Caki2 (cell line): ENCODE results near the gene CHRNB1. TPM values are rescaled to one million over a fixed set of nuclear protein-coding genes. Genes with fewer than 3 reads are reported as not detected.
"Not testable (repeated sequence)": the region's sequence is repeated elsewhere in the genome, so short reads cannot be mapped to it uniquely, and the experiment has no call there.

Experiments used
- DNase-seq: peaks from one replicate; pipeline ENCODE4 v3.0.0-alpha.2; 2015; ENCODE audit warnings: low read depth
- in situ Hi-C: cut with HindIII; loops from 2 replicates; pipeline ENCODE4 v1.10.0; 2016; ENCODE audit warnings: low sequenced_read_pairs, low pct_unique_long_range_greater_than_20kb, mixed read lengths
- total RNA-seq: library from RNA; depleted of rRNA; stranded (reverse); fragments of >200 nt; shearing (Covaris generic); gene quantifications from 2 replicates; pipeline ENCODE4 v1.2.3, GENCODE V29; 2014; ENCODE audit warnings: low replicate concordance

The CHRNB1 gene
- total RNA-seq, 1 experiment from 2014 or later: 11.0 TPM

DNA sequence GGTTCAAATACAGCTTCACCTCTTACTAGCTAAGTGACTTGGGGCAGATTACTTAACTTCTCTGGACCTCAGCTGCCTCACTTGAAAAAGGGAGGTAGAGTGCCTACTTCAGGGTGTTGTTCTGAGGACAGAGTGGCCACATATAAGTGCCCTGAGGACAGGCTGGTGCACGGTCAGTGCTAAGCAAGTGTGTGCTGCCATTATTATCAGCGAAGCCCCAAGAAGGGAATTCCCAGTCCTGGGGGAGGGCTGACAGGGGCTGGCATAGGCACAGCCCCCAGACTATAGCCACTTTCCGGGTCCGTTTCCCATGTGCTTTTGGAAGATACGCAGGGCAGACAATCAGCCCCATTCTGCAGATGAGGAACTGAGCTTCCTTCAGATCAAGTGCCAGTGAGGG, 32.1 kb downstream of the CHRNB1 start:
- in situ Hi-C loops: no loop called here

DNA sequence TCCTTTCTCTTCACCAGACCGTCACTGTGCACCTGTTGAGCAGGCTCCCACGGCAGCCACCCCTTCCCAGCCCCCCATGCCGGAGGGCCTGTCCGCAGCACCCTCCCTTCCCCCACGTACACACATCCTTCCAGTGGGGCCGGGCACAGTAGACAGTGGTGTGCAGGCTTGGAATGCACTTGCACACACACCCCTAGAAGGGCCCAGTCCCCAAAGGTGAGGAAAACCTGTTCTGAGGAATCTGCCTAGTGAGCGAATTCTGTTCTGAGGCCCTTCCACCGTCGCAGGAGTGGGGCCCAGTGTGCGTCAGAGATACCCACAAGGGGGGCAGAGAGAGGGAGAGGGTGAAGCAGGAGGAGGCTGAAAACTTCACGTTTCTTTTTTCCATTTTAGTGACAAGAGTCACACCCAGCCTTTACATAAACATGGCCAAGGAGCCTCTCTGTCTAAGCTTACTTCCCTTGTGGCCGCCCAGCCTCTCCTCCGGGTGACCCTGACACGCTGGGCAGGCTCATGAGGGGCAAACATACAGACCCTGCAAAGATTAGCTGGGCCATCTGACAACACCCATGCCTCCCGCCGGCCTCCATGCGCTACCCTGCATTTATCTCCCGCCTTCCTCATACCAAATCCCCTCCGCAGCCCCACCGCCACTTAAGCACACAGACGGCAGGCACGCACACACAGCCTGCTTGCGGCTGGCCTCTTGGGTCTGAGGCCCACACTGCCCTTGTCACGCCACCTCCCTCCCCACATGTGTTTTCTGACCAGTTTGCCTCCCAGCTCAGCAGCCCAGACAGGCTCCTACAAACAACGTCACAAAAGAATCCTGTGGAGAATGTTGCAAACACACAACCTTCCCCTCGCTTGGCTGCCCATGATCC, 32.8 kb downstream of the CHRNB1 start:
- in situ Hi-C loops: no loop called here
- no peak for DNase-seq

More for the DNA sequence above, 32.1 kb downstream of the CHRNB1 start:
- no peak for DNase-seq

DNA sequence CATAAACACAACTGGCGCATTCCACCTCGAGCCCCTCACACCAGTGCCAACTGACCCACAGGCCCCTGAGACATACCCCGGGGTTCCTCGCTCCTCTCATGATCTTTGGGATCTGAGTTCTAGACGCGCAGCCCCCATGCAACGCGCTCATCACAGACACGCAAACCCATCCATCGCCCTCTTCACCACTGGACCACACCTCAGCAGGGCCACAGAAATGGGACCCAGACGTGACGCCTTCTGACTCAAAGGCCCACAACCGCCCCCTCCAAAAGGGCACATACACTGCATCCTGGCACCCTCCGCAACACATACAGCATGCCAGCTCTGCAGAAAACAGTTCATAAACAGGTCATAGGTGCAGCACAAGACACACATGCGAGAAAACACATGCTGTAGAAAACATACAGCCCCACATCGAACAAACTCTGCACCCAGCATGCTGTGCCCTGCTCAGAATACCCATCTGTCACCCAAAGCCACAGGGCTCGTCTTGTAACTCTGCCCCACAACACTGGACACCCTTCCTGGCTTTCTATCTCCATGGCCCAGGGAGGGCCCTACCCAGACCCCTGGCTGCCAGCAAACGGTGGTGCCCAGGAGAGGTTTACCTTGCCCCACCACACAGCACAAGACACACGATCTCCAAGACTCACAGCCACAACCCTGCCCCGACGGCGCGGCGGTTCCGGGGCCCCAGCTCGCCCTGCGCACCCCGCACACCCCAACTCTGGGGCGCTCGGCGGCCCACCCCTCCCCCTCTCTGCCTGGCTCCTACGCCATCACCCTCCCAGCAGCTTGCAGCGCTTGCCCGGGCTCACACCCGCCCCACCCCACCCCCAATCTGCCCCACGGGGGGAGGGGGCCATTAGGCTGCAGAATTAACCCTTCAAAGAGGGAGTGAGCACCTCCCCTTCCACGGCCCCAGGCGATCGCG, 33.7 kb downstream of the CHRNB1 start:
- in situ Hi-C loops: no loop called here
- no peak for DNase-seq

DNA sequence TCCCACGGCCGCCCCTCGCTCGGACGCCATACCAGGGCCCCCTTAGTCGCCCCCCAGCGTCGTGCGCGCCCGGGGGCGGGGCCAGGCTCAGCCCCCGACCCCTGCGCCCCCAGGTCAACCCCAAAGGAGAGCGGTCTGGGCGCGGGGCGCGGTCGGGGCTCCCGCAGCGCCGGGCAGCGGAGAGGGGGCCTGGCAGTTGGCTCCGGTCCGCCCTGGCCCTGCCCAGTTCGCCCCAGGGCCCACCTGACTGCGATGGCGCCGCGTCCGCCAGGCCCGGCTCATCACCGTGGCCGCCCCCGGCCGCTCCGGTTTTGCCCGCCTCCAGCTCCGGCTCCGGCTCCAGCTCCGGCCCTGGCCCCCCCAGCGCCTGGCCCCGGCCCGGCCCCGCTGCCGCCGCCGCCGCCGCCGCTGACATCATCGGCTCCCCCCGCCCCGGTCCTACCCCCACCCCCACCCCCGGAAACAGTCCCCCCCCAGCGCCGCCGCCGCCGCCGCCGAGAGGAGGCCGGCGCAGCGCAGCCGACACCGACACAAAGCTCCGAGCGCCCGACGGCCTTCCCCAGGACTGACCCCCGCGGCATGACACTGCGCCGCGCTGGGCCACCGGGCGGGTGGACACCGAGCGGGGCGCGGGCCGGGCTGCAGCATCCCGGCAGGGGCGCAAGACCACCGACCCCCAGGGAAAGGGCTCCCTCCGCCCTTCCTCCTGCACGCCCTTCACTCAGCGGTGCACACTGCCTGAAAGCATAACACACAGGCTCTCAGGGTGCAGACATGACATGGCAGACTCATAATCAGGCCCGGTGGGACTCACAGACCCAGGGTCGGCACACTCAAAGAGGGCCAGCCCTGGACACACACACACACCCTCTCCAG, 34.6 kb downstream of the CHRNB1 start, which contains the start of gene ZBTB4:
TSS of gene ZBTB4 (minus strand) at position 419 of the 876 bp plus-strand sequence. CDS start 12,830 bp downstream, outside the sequence.
- DNase-seq: no peak
- in situ Hi-C loops: no loop called here

- in situ Hi-C loops: no loop called here
- peak; percentile 47 for DNase-seq
These were observed 35.2 kb downstream of the CHRNB1 start for GRCh38 chr17:7480089-7480384.

- DNase-seq, in situ Hi-C loops: not testable (repeated sequence)
These were observed 36.4 kb downstream of the CHRNB1 start, which contains the start of gene SLC35G6 for GRCh38 chr17:7481275-7481674. SLC35G6 (plus strand) TSS chr17:7481446; CDS start chr17:7481517, 71 bp downstream.

- DNase-seq, in situ Hi-C loops: not testable (repeated sequence)
These were observed 37.2 kb downstream of the CHRNB1 start for GRCh38 chr17:7481842-7482741.

DNA sequence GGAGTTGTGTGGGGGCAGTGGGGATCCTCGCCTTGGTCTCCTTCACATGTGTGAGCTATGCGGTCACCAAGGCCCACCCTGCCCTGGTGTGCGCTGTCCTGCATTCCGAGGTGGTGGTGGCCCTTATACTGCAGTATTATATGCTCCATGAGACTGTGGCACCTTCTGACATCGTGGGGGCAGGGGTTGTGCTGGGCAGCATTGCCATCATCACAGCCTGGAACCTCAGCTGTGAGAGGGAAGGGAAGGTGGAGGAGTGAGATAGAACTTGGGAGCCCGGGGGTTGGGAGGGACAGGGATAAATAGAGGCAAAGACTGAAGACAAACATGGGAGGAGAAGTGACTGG, 37.9 kb downstream of the CHRNB1 start:
- in situ Hi-C loops, DNase-seq: not testable (repeated sequence)

DNA sequence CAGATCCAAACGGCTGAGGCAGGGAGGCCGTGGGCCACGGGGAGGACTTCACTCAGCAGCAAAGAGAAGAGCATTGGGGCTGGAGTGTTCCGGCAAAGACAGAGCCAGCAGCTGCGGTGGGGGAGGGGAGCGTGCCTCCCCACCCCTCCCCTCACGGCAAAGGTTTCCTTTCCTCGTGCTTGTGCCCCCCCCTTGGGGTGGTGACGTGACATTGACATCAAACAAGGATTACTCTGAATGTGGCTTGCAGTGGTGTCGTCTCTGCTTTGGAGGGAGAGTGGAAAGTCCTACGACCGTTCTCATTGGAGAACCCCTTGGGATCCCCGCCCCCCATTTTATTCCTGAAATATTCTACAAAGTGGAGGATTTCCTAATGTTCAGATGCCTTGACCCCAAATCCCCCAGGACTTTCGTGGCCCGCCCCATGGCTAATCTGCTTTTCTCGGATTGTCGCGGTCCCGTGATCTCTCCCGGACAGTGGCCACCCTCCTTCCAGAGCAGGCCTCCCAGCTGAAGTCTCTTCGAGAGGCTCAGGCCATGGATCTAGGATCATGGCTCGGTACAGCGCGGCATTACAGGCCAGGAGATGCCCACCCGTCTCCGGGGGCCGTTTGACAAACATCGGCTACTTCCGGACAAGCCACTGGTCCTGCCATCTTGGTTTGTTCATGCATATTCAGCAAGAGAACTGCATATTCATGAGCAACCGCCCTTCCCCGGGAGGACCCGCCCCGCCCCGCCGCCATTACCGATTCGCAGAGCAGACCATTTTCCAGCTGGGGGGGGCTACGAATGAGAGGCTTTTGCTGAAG, 38.6 kb downstream of the CHRNB1 start:
- in situ Hi-C loops: no loop called here
- peak; percentile 90 for DNase-seq

- in situ Hi-C loops: no loop called here
- peak; percentile 98 for DNase-seq
These were observed 39.4 kb downstream of the CHRNB1 start, which contains the start of gene POLR2A for GRCh38 chr17:7484067-7484918. POLR2A (plus strand) TSS chr17:7484366.

DNA sequence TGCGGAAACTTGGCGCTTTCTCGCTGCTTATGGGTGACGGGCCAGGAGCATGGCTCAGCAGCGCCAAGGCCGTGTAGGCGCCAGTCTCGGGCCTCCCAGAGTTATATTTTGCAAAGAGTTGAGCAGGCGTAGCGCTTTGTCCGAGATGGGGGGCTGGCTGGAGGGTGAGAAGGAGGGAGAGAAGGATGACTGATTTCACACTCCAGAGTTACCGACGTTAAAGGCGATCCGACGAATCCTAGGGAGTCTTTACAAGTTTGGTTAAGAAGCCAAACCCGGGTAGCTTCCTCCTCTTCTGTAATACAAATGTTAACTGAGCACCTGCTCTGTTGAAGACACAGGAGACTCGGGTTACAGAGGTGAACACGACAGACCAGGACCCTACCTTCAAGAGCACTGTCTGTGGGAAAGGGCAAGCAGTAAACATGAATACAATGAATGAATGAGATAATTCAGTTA, 40.1 kb downstream of the CHRNB1 start:
- DNase-seq: no peak
- in situ Hi-C loops: no loop called here

DNA sequence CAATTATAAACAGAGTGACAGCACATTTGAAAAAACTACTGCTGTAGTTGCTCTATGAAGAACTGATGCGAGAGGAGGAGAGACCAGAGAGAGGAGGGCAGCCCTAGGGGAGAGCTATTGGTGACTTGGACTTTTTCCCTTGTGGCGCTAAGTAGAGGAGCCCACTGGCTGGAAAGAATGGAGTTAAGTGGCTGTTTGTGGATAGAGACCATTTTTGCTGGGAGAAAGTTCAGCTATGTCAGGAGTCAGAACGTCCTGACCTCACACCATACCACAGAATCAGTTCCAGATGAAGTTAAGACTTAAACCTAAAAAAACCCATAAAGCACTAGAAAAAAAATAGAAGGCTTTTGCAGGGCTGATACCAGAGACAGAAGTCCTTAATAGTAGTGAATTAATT, 41.3 kb downstream of the CHRNB1 start:
- no peak for DNase-seq

DNA sequence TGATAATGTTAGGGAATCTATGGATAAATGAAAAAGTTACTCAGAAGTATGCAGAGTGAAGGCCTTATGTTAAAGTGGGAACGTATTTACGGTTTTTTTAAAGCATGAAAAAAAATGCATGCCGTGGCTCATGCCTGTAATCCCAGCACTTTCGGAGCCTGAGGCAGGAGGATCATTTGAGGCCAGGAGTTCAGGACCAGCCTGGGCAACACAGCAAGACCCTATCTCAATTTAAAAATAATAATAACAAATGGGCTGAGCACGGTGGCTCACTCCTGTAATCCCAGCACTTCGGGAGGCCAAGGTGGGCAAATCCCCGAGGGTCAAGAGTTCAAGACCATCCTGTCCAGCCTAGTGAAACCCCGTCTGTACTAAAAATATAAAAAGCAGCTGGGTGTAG, 45.3 kb downstream of the CHRNB1 start:
- no peak for DNase-seq
- in situ Hi-C loops: no loop called here

More for the DNA sequence above, 41.3 kb downstream of the CHRNB1 start:
- in situ Hi-C loops: no loop called here

DNA sequence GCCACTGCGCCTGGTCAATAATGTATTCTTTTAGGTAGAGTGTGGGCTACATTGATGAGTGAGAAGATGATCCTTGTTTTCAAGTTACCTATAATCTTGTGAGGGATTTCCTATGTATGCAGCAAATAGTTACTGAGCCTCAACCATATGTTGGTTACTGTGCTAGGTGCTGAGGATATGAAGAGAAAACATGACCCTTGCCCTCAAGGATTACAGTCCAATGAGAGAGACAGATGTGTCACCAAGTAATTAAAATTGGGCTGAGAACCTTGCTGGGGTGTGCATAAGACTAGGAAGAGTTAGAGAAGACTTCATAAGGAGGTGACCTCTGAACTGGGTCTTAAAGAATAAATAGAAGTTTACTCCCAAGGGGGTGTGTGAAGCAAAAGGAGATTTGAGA, 46.7 kb downstream of the CHRNB1 start:
- in situ Hi-C loops: no loop called here

GRCh38 chr17:7493941-7494340, 49.1 kb downstream of the CHRNB1 start:
- DNase-seq: no peak
- in situ Hi-C loops: no loop called here

More for the DNA sequence above, 46.7 kb downstream of the CHRNB1 start:
- DNase-seq: no peak
